ENCODE results near the gene ADGRA3.

Gene ADGRA3

DNA sequence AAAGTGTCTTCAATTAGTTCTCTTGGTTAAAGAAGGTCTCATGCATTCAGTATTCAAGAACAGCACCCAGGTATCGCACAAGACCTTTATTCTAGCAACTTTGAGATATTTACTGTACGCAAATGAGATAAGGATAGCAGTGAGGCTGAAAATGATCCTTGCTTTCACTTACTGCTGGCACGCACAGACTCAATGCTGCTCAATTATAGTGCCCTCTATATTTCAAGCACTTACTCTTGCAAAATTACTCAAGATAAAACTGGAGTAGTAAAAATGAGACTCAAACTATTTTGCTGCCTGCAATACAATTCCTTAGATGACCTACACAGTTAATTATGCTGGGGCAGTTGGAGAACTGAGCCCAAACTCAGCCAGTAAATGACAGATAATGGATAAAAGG, 60.9 kb downstream of the ADGRA3 start:
- no peaks in the 10 kb centered on the region for H3K36me3 Mint-ChIP-seq (ENCODE audit: low read depth)
- H3K27me3 Mint-ChIP-seq = no peaks in the 10 kb centered on the region
- no peaks in the 10 kb centered on the region for H3K9me3 Mint-ChIP-seq
- no peak overlapping the region for H3K27ac Mint-ChIP-seq
- H3K4me3 Mint-ChIP-seq = no peak overlapping the region
- no peaks in the 10 kb centered on the region for H3K4me1 Mint-ChIP-seq (ENCODE audit: low read depth)

DNA sequence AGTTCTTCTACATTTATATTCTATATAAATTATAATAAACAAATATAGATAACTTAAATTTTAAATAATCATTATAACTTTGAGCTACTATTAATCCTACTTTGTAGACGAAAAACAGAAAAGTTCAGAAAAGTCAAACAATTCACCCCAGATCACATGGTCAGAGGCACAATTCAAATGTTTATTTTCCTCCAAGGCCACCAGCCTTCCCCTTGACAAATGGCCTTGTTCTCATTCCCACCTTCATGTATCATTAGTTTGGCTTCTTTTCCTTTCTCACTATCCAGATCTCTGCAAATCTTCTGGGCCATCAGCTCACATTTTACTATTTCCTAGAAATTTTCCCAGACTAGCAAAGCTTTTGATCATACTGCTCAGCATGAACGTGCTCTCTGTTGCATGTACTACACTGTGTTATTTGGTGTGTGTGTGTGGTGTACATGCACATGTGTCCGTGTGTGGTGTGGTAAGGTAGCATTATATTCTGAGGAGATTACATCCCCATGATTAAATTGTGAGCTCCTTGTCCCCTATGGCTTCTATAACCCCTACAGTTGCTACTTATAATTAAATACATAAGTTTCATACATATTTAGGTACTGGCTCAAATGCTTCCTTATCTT, 61.5 kb downstream of the ADGRA3 start:
- H3K27me3 Mint-ChIP-seq = no peaks in the 10 kb centered on the region
- H3K36me3 Mint-ChIP-seq (ENCODE audit: low read depth) = no peaks in the 10 kb centered on the region
- H3K4me3 Mint-ChIP-seq = no peak overlapping the region
- H3K9me3 Mint-ChIP-seq = no peaks in the 10 kb centered on the region
- no peaks in the 10 kb centered on the region for H3K4me1 Mint-ChIP-seq (ENCODE audit: low read depth)
- no peak overlapping the region for H3K27ac Mint-ChIP-seq

DNA sequence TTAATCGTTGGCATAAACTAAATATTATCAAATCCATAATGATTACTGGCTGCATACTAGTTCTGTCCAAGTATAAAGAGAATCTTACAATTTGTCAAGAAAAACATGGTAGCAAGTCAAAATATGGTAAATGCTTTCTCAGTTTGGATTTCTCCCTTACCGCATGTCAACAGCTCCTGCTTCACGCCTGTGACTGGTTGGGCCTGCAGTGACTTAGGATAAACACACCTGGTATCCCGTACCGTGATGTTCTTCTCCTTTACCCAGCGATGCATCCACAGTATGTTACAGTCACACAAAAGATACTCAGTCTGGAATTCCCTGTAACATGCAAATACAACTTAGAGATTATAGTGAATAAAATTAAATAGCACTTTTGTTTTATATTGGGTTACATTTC, 71.1 kb downstream of the ADGRA3 start:
- Mint-ChIP-seq H3K27ac (peak overlapping the region; percentile 95), H3K4me1 (ENCODE audit: low read depth) (peaks cover 26% of the 10 kb centered on the region), H3K4me3 (peak overlapping the region; percentile 14), H3K27me3 (no peaks in the 10 kb centered on the region), H3K36me3 (ENCODE audit: low read depth) (peaks cover 11% of the 10 kb centered on the region), H3K9me3 (no peaks in the 10 kb centered on the region)

DNA sequence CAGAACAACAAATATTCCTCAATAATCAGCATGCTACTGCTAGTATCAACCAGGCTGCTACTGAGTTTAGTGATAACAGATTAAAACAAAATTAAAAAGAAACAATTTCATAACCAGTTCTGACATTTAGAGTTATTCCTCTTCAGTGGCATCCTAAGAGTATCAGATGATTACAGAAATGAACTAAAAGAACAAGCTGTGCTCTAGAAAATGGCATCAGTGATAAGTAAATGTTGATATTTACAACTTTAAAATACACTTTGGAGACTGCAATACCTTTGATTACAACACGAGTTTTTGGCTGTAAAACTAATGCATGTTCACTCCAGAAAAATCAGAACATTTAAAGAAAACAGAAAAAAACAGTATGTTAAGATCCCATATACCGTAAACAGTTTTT, 72.9 kb downstream of the ADGRA3 start:
- Mint-ChIP-seq H3K27me3 (no peaks in the 10 kb centered on the region), H3K9me3 (no peaks in the 10 kb centered on the region), H3K4me3 (no peak overlapping the region), H3K4me1 (ENCODE audit: low read depth) (peaks cover 26% of the 10 kb centered on the region), H3K36me3 (ENCODE audit: low read depth) (peaks cover 11% of the 10 kb centered on the region), H3K27ac (no peak overlapping the region)

DNA sequence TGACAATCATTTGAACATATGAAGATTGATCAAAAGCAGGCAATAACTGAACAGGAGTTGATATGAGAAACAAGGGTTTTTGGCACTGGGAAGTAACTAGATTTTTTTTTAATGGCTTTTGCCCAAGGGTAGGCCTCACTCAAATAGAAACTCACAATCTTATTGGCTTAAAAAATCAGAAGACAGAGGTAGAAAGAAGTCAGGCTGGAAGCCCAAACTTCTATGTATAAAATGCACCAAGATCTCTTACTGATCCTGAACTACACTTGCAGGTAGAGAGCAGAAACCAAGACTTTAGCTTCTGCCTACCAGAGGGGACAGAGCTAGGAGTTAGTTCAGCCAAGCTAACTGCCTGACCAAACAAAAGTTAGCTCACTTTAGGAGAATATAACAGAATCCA, 74.9 kb downstream of the ADGRA3 start:
- no peaks in the 10 kb centered on the region for H3K27me3 Mint-ChIP-seq
- H3K4me3 Mint-ChIP-seq = no peak overlapping the region
- no peaks in the 10 kb centered on the region for H3K9me3 Mint-ChIP-seq
- H3K36me3 Mint-ChIP-seq (ENCODE audit: low read depth) = peaks cover 9% of the 10 kb centered on the region
- peaks cover 26% of the 10 kb centered on the region for H3K4me1 Mint-ChIP-seq (ENCODE audit: low read depth)
- H3K27ac Mint-ChIP-seq = no peak overlapping the region

DNA sequence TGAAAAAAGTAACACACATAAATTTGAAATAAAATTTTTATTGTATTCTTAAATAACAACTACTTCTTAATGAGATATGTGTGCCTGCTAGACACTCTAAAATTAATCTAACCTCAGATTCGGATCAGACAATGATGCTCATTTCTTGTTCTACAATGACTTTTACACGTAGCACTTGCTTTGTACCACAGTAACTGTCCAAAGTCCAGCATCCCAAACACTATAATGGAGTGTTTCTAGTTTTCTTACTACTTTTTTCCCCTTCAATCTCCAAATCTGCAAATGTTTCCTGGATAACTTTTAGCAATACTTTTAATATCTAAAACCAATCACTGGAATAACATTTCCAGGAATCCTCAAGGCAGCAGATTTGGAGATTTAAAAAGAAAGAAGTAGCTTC, 75.9 kb downstream of the ADGRA3 start:
- H3K4me3 Mint-ChIP-seq = no peak overlapping the region
- H3K4me1 Mint-ChIP-seq (ENCODE audit: low read depth) = peaks cover 18% of the 10 kb centered on the region

DNA sequence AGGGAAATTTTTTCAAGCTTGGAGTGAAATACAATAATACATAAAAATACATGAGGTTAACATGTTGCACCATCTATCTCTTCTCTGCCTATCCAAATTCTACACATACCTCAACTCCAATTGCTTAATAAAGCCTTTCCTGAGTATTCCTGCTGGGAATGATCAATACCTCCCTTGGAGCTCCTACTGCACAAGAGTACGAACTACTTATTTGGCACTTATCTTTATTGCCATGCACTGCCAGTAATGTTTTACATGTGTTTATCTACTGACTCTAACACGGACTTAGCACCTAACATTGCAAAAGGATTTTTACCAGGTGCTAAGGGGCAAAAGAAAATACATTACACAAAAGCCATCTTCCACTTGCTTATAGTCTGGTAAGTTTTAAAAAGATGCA, 80.2 kb downstream of the ADGRA3 start:
- Mint-ChIP-seq H3K4me1 (ENCODE audit: low read depth) (no peaks in the 10 kb centered on the region), H3K27me3 (no peaks in the 10 kb centered on the region), H3K4me3 (no peak overlapping the region), H3K36me3 (ENCODE audit: low read depth) (peaks cover 12% of the 10 kb centered on the region), H3K27ac (no peak overlapping the region), H3K9me3 (no peaks in the 10 kb centered on the region)

More for the DNA sequence above, 75.9 kb downstream of the ADGRA3 start:
- H3K9me3 Mint-ChIP-seq = no peaks in the 10 kb centered on the region
- H3K27me3 Mint-ChIP-seq = no peaks in the 10 kb centered on the region
- peaks cover 16% of the 10 kb centered on the region for H3K36me3 Mint-ChIP-seq (ENCODE audit: low read depth)
- H3K27ac Mint-ChIP-seq = no peak overlapping the region

DNA sequence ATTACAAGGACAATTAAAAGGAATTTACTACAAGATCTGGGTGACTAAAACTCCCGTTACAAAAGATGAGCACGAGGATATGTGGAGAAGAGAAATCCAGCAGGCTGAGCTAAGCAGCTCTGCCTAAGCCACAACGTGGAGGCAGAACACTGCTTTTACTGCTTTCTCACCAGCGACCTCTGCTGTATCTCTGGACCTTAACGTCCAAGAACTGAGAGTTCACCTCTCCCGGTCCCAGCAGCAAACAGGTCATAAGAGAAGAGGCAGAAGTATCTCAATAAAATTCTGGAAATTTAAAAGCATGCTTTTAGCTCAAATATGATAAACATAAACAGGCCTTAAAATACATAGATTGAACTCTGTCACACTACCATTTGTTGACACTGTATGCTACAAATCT, 81.0 kb downstream of the ADGRA3 start:
- Mint-ChIP-seq H3K9me3 (no peaks in the 10 kb centered on the region), H3K36me3 (ENCODE audit: low read depth) (peaks cover 16% of the 10 kb centered on the region), H3K4me1 (ENCODE audit: low read depth) (no peaks in the 10 kb centered on the region), H3K4me3 (no peak overlapping the region), H3K27me3 (no peaks in the 10 kb centered on the region), H3K27ac (no peak overlapping the region)

DNA sequence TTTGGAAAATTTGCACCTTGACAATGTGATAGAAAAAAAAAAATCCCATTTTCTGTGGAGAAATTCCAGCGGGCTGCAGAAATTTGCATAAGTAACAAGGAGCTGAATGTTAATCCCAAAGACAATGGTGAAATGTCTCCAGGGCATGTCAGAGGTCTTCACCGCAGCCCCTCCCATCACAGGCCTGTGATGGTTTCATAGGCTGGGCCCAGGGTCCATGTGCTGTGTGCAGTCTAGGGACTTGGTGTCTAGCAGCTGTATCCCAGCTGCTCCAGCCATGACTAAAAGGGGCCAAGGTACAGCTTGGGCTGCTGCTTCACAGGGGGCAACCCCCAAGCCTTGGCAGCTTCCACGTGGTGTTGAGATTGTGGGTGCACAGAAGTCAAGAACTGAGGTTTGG, 85.2 kb downstream of the ADGRA3 start:
- Mint-ChIP-seq H3K27ac (no peak overlapping the region), H3K9me3 (no peaks in the 10 kb centered on the region), H3K36me3 (ENCODE audit: low read depth) (peaks cover 8% of the 10 kb centered on the region), H3K4me1 (ENCODE audit: low read depth) (no peaks in the 10 kb centered on the region), H3K4me3 (no peak overlapping the region), H3K27me3 (no peaks in the 10 kb centered on the region)

DNA sequence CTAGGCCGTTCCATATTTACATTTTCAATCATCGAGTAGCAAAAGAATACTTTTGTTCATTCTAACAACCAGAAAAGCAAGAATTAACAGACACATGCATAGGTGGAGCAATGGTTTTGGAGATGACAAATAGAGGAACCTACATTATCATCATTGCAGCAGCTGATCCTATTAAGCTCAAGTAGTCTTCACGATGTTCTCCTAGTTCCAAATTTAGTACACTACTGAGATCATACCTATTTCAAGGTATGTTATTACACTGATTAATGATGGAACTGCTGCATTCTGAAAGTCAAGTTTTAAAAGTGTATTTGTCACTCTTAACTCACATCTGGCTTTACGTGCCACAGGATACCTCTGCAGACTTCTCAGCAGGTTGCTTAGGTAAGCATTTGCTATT, 87.4 kb downstream of the ADGRA3 start:
- Mint-ChIP-seq H3K27ac (no peak overlapping the region), H3K36me3 (ENCODE audit: low read depth) (peaks cover 4% of the 10 kb centered on the region), H3K27me3 (no peaks in the 10 kb centered on the region), H3K9me3 (no peaks in the 10 kb centered on the region), H3K4me1 (ENCODE audit: low read depth) (no peaks in the 10 kb centered on the region), H3K4me3 (no peak overlapping the region)

DNA sequence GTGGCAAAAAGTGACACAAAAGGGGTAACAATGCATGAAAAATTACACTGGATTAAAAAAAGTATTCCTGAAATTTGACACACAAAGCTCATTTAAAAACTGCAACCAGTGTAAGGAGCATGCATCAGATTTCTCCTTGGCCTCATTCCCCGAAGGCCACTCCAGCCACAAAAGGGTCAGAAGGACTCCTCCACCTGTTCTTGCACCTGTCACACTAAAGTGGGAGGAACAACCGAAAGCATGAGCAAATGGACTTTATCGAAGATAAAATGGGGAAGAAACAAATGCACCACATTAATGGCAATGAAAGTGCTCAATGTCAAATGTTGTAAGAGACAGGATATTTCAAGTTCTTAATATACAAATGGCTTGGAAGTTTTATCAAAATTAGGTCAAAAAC, 88.2 kb downstream of the ADGRA3 start:
- Mint-ChIP-seq H3K36me3 (ENCODE audit: low read depth) (peaks cover 4% of the 10 kb centered on the region), H3K9me3 (no peaks in the 10 kb centered on the region), H3K27me3 (no peaks in the 10 kb centered on the region), H3K4me3 (no peak overlapping the region), H3K27ac (no peak overlapping the region), H3K4me1 (ENCODE audit: low read depth) (no peaks in the 10 kb centered on the region)

DNA sequence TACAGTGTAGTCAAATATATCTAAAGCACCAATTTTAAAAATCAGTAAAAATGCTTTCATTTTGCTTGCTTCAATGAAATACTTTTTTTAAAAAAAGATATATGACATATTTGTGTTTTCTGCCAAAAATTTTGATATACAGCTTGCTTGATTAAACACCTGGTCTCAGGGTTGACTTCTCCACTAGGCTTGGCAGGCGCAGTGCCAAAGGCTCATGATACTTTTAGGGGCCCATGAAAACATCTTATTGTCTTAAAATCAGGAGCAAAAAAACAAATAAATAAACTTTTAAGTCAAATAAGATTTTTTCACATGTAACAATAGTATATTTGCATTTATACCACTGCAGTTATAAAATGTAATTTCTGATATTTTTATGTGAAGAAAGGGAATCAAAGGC, 95.6 kb downstream of the ADGRA3 start:
- peaks cover 7% of the 10 kb centered on the region for H3K4me1 Mint-ChIP-seq (ENCODE audit: low read depth)
- H3K4me3 Mint-ChIP-seq = no peak overlapping the region
- H3K9me3 Mint-ChIP-seq = no peaks in the 10 kb centered on the region
- no peak overlapping the region for H3K27ac Mint-ChIP-seq
- H3K36me3 Mint-ChIP-seq (ENCODE audit: low read depth) = no peaks in the 10 kb centered on the region
- no peaks in the 10 kb centered on the region for H3K27me3 Mint-ChIP-seq

DNA sequence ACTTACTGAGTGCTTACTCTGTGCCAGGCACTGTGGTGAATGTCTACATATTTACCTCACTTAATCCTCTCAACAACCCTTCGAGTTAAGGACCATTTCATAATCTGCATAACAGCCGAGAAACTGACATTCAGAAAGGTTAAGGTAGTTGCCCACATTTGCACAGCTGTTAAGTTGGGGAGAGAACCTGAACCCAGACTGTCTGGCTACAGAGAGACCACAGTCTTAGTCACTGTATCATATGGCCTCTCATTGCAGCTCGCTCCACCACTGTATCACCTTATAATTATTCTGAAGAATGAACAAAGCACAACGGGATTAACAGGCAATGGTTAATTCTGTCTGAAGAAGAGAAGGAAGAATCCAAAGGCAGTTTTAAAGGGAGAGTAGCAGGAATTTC, 98.5 kb downstream of the ADGRA3 start:
- Mint-ChIP-seq H3K27me3 (no peaks in the 10 kb centered on the region), H3K4me1 (ENCODE audit: low read depth) (peaks cover 7% of the 10 kb centered on the region), H3K36me3 (ENCODE audit: low read depth) (no peaks in the 10 kb centered on the region), H3K27ac (no peak overlapping the region), H3K9me3 (no peaks in the 10 kb centered on the region), H3K4me3 (no peak overlapping the region)

DNA sequence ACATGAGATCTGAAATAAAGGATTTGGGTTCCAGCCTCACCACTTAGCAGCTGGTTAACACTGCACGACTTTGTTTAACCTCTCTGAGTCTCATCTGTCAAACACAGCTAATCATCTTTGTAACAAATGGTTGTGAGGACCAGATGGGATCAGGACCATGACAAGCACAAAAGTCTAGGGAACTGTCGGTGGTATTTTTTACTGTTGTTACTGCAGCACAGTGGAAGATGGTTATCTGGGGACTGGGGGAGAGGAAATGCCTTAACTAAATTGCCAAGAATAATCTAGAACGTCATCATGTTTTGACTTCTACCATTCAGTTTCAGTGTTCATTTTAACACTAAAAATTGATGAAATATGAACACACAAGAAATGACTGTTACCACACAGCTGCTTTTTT, 99.5 kb downstream of the ADGRA3 start:
- no peak overlapping the region for H3K4me3 Mint-ChIP-seq

DNA sequence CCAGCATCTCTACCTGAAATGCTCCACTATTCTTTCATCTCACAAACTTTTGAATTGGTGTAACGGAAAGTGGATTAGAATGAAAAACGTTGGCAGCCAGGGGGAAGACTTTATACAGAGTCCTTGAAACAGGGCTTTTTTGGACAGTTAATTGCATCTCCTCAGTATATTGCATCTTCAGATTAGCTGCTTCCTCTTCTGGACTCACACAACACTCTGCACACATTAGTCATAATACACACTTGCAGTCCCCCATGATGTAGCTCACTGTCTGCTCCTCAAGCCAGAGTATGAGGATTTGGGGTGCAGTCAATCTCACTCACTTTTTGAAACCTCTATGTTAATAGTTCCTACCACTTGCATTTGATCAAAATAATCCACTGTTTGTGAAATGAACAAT, 101.0 kb downstream of the ADGRA3 start:
- Mint-ChIP-seq H3K4me1 (ENCODE audit: low read depth) (peaks cover 7% of the 10 kb centered on the region), H3K27ac (no peak overlapping the region), H3K4me3 (no peak overlapping the region), H3K9me3 (no peaks in the 10 kb centered on the region), H3K27me3 (no peaks in the 10 kb centered on the region), H3K36me3 (ENCODE audit: low read depth) (no peaks in the 10 kb centered on the region)

More for the DNA sequence above, 99.5 kb downstream of the ADGRA3 start:
- Mint-ChIP-seq H3K4me1 (ENCODE audit: low read depth) (peaks cover 7% of the 10 kb centered on the region), H3K36me3 (ENCODE audit: low read depth) (no peaks in the 10 kb centered on the region), H3K27me3 (no peaks in the 10 kb centered on the region), H3K27ac (no peak overlapping the region), H3K9me3 (no peaks in the 10 kb centered on the region)

DNA sequence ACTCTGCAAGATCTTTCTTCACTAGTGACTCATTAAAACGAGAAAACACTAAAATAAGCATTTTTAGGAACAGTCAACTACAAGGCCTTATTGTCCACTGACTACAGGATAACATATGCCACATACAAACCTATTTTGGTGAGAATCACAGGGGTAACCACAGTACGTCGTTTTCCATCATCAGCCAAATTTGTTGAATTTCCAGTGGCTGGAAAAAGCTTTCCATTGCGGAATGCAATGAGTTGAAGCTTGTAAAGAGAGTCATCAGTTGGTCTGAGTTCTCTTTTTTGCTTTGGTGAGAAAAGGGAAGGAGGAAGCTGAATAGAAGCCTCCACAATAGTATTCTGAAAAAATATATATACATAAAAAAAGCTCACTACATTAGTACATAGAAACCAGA, 102.4 kb downstream of the ADGRA3 start:
- Mint-ChIP-seq H3K36me3 (ENCODE audit: low read depth) (no peaks in the 10 kb centered on the region), H3K4me1 (ENCODE audit: low read depth) (peaks cover 7% of the 10 kb centered on the region), H3K27ac (no peak overlapping the region), H3K27me3 (no peaks in the 10 kb centered on the region), H3K9me3 (no peaks in the 10 kb centered on the region), H3K4me3 (no peak overlapping the region)
